IMR-90 (cell line): Measurements from ENCODE around the gene SPART. TPM values are rescaled to one million over a fixed set of nuclear protein-coding genes. Genes with fewer than 3 reads are reported as not detected.
"Not testable (repeated sequence)": the region's sequence is repeated elsewhere in the genome, so short reads cannot be mapped to it uniquely, and the experiment has no call there.

ENCODE experiments used
- ATAC-seq: fragments of 200-7000 bp; cut with Tn5 transposase; 2 replicates; pipeline ENCODE4 v1.9.1; 2020; ENCODE audit warnings: low read depth, mild to moderate bottlenecking, moderate library complexity
- BruUV-seq: library from RNA; stranded (reverse); fragments of 400-500 nt; replicated peaks from 2 replicates; lab custom pipeline; 2021; lab: Mats Ljungman, UMichigan
- CTCF ChIA-PET: fragments of 300-600 bp; formaldehyde crosslinking; extraction: SDS; loops from one replicate; lab custom pipeline; 2021; ENCODE audit warnings: antibody characterized with exemption; lab: Yijun Ruan, JAX
- POLR2A ChIA-PET: fragments of 300-600 bp; sonication (Branson Sonifier 250); formaldehyde crosslinking; loops from one replicate; lab custom pipeline; 2022; ENCODE audit warnings: antibody characterized with exemption; ENCODE audit not compliant: unreplicated experiment; lab: Charles Lee
- DNase-seq: peaks from one replicate; pipeline ENCODE4 v3.0.0; 2013
- H2AFZ ChIP-seq: replicated peaks from 2 replicates; pipeline ENCODE3; 2013; ENCODE audit warnings: low read length, mild to moderate bottlenecking; ENCODE audit not compliant: poor library complexity
- H2AK5ac ChIP-seq: 2 replicates; pipeline ENCODE4 v1.6.1; 2013; ENCODE audit warnings: low read depth, low read length, inconsistent platforms
- H2AK9ac ChIP-seq: replicated peaks from 2 replicates; pipeline ENCODE3; 2013; ENCODE audit warnings: mild to moderate bottlenecking, low read depth, low read length, moderate library complexity; ENCODE audit not compliant: poor library complexity
- H2BK120ac ChIP-seq: 2 replicates; pipeline ENCODE4 v1.6.1; 2013; ENCODE audit warnings: low read depth, low read length, inconsistent platforms
- H2BK15ac ChIP-seq: 3 replicates; pipeline ENCODE4 v1.6.1; 2013; ENCODE audit warnings: low read depth, low read length, inconsistent platforms
- H2BK20ac ChIP-seq: 2 replicates; pipeline ENCODE4 v1.6.1; 2013; ENCODE audit warnings: low read depth, mild to moderate bottlenecking, inconsistent platforms, low read length, moderate library complexity
- H2BK5ac ChIP-seq: 2 replicates; pipeline ENCODE4 v1.6.1; 2013; ENCODE audit warnings: mild to moderate bottlenecking, low read depth, low read length, inconsistent platforms; ENCODE audit not compliant: poor library complexity, severe bottlenecking
- H3K14ac ChIP-seq: replicated peaks from 2 replicates; pipeline ENCODE4 v1.6.1; 2013; ENCODE audit warnings: low read depth, low read length, inconsistent platforms
- H3K18ac ChIP-seq: 2 replicates; pipeline ENCODE4 v1.6.1; 2013; ENCODE audit warnings: low read depth, low read length, control low read depth
- H3K23ac ChIP-seq: 2 replicates; pipeline ENCODE4 v1.6.1; 2013; ENCODE audit warnings: low read depth, low read length, inconsistent platforms
- H3K27ac ChIP-seq: 2 replicates; pipeline ENCODE4 v1.5.1; 2013; ENCODE audit warnings: mild to moderate bottlenecking, control low read depth, low read length; ENCODE audit not compliant: insufficient read depth
- H3K27me3 ChIP-seq: 2 replicates; pipeline ENCODE4 v1.6.1; 2013; ENCODE audit warnings: low read length; ENCODE audit not compliant: control insufficient read depth, insufficient read depth
- H3K36me3 ChIP-seq: 2 replicates; pipeline ENCODE4 v1.6.1; 2013; ENCODE audit warnings: low read length, mixed read lengths; ENCODE audit not compliant: control insufficient read depth, insufficient read depth
- H3K4ac ChIP-seq: 2 replicates; pipeline ENCODE4 v1.6.1; 2013; ENCODE audit warnings: low read depth, low read length, inconsistent platforms
- H3K4me1 ChIP-seq: 2 replicates; pipeline ENCODE4 v1.6.1; 2013; ENCODE audit warnings: low read length, mixed read lengths; ENCODE audit not compliant: control insufficient read depth, insufficient read depth
- H3K4me2 ChIP-seq: 2 replicates; pipeline ENCODE4 v1.6.1; 2013; ENCODE audit warnings: low read depth, mild to moderate bottlenecking, control low read depth, low read length, moderate library complexity
- H3K4me3 ChIP-seq: 2 replicates; pipeline ENCODE4 v1.5.1; 2013; ENCODE audit warnings: low read depth, mild to moderate bottlenecking, control low read depth, low read length, moderate library complexity; ENCODE audit not compliant: insufficient read depth
- H3K56ac ChIP-seq: 2 replicates; pipeline ENCODE4 v1.6.1; 2013; ENCODE audit warnings: low read length, inconsistent platforms; ENCODE audit not compliant: insufficient read depth; ENCODE audit errors: extremely low read depth
- H3K79me1 ChIP-seq, 2 experiments: 2 replicates each; pipeline ENCODE4 v1.6.1; 2013; ENCODE audit warnings: low read length in 2 of 2, inconsistent platforms in 1 of 2, low read depth in 1 of 2
- H3K9ac ChIP-seq: 2 replicates; pipeline ENCODE4 v1.6.1; 2013; ENCODE audit warnings: low read depth, low read length, control low read depth
- H3K9me1 ChIP-seq: 2 replicates; pipeline ENCODE4 v1.6.1; 2013; ENCODE audit warnings: low read length, inconsistent platforms; ENCODE audit not compliant: insufficient read depth
- H3K9me3 ChIP-seq: 2 replicates; pipeline ENCODE4 v1.6.1; 2013; ENCODE audit warnings: low read length; ENCODE audit not compliant: control insufficient read depth, insufficient read depth
- H4K20me1 ChIP-seq: 2 replicates; pipeline ENCODE4 v1.6.1; 2013; ENCODE audit warnings: low read length, inconsistent platforms; ENCODE audit not compliant: insufficient read depth
- H4K5ac ChIP-seq: 2 replicates; pipeline ENCODE4 v1.6.1; 2013; ENCODE audit warnings: mild to moderate bottlenecking, low read depth, low read length, control low read depth
- H4K8ac ChIP-seq, 2 experiments: 2 replicates each; pipeline ENCODE4 v1.6.1; 2013; ENCODE audit warnings: low read depth in 2 of 2, low read length in 2 of 2, control low read depth in 1 of 2, inconsistent platforms in 1 of 2
- H4K91ac ChIP-seq: 2 replicates; pipeline ENCODE4 v1.6.1; 2013; ENCODE audit warnings: low read depth, low read length, inconsistent platforms; ENCODE audit not compliant: insufficient read depth
- BHLHE40 ChIP-seq: fragments of 150-350 bp; IDR thresholded peaks from 2 replicates; pipeline ENCODE4 v1.6.1; 2016; ENCODE audit warnings: mild to moderate bottlenecking, low read depth, low read length
- CEBPB ChIP-seq: IDR thresholded peaks from 2 replicates; pipeline ENCODE4 v1.6.1; 2012; ENCODE audit warnings: low read depth, low read length, improper control_type of control experiment
- MAFK ChIP-seq: IDR thresholded peaks from 2 replicates; pipeline ENCODE4 v1.6.1; 2012; ENCODE audit warnings: low read depth, low read length, improper control_type of control experiment
- MAZ ChIP-seq: IDR thresholded peaks from 2 replicates; pipeline ENCODE4 v1.6.1; 2012; ENCODE audit warnings: low read depth, mild to moderate bottlenecking, low read length, improper control_type of control experiment, moderate library complexity, borderline replicate concordance
- NFE2L2 ChIP-seq: fragments of 150-350 bp; IDR thresholded peaks from 2 replicates; pipeline ENCODE4 v1.6.1; 2016; ENCODE audit warnings: low read depth, mild to moderate bottlenecking, low read length
- RAD21 ChIP-seq: IDR thresholded peaks from 2 replicates; pipeline ENCODE4 v1.6.1; 2012; ENCODE audit warnings: low read length, improper control_type of control experiment
- RFX5 ChIP-seq: IDR thresholded peaks from 2 replicates; pipeline ENCODE4 v1.8.0; 2012; ENCODE audit warnings: low read depth, mild to moderate bottlenecking, low read length, moderate library complexity
- SMC3 ChIP-seq: fragments of 150-350 bp; IDR thresholded peaks from 2 replicates; pipeline ENCODE4 v1.6.1; 2016; ENCODE audit warnings: low read depth, mild to moderate bottlenecking, antibody characterized with exemption, low read length, moderate library complexity
- USF2 ChIP-seq: fragments of 150-350 bp; IDR thresholded peaks from 2 replicates; pipeline ENCODE4 v1.6.1; 2017; ENCODE audit warnings: mild to moderate bottlenecking, antibody characterized with exemption, low read length, low read depth
- WGBS, 2 experiments: methylation state at CpG; one replicate each; pipeline versions ENCODE4 v1.1.5 to v1.1.7; 2013; ENCODE audit warnings: missing lambda C conversion rate in 2 of 2; ENCODE audit not compliant: insufficient read length in 1 of 2; ENCODE audit errors: extremely low coverage in 2 of 2; 5-methylcytosine and 5-hydroxymethylcytosine counted together
- dilution Hi-C: fragments of 300-500 bp; cut with HindIII; formaldehyde crosslinking; loops from one replicate; pipeline ENCODE4 v1.14.3; 2018; ENCODE audit warnings: low sequenced_read_pairs; ENCODE audit not compliant: unreplicated experiment
- in situ Hi-C: fragments of 300-500 bp; cut with MboI; formaldehyde crosslinking; loops from 3 replicates; pipeline ENCODE4 v1.14.3; 2019; ENCODE audit warnings: low sequenced_read_pairs, inconsistent platforms, mixed read lengths
- intact Hi-C: fragments of 100-400 bp; cut with micrococcal nuclease; formaldehyde crosslinking; loops from 2 replicates; pipeline ENCODE4 v1.10.0; 2022
- polyA plus RNA-seq, 3 experiments: library from polyadenylated mRNA; depleted of rRNA; stranded (reverse); fragments of >200 nt; gene quantifications; 2 replicates each; pipeline ENCODE4 v1.2.3, GENCODE V29; 2012; ENCODE audit warnings: low replicate concordance in 1 of 3
- total RNA-seq: library from RNA; depleted of rRNA; stranded (reverse); fragments of >200 nt; gene quantifications from 2 replicates; pipeline ENCODE4 v1.2.3, GENCODE V29; 2012

Gene SPART
- total and polyA plus RNA-seq, 2 of the 4 experiments (the other 2 are of a cell fraction) = 43.8 to 110 TPM

GRCh38 chr13:36325912-36326311 lies 20.3 kb downstream of the SPART start:
- no CpG with 5 or more reads among the region's 1 CpG for WGBS, 2 experiments
- no peak overlapping the region for H3K18ac ChIP-seq
- no peak overlapping the region for H2AK5ac ChIP-seq
- H3K14ac ChIP-seq = no peak overlapping the region
- no peak overlapping the region for H3K4me2 ChIP-seq
- ATAC-seq (no peak), DNase-seq (no peak)
- no peak overlapping the region for H2BK15ac ChIP-seq
- no peak overlapping the region for H2AK9ac ChIP-seq
- no peak overlapping the region for H3K4me3 ChIP-seq
- H4K20me1 ChIP-seq = peaks cover 3% of the 10 kb centered on the region; the same call in 1 of the 2 replicates
- intact Hi-C loops = no loop called here
- no peak overlapping the region for H2BK5ac ChIP-seq
- no peak overlapping the region for H4K8ac ChIP-seq
- no peak overlapping the region for H3K56ac ChIP-seq
- H3K27ac ChIP-seq = no peak overlapping the region
- no peak overlapping the region for H4K5ac ChIP-seq
- H3K9me3 ChIP-seq = no peaks in the 10 kb centered on the region
- H3K27me3 ChIP-seq = no peaks in the 10 kb centered on the region
- ChIA-PET POLR2A (no interaction called here), CTCF (no interaction called here)
- H2AFZ ChIP-seq = no peak overlapping the region
- H3K23ac ChIP-seq = no peak overlapping the region
- no peak for TF ChIP-seq MAZ
- no peak for TF ChIP-seq MAFK
- TF ChIP-seq SMC3 = no peak
- no peak for TF ChIP-seq RFX5
- no peak for TF ChIP-seq USF2
- no peak for TF ChIP-seq RAD21
- no peak for TF ChIP-seq NFE2L2
- TF ChIP-seq BHLHE40 = no peak
- TF ChIP-seq CEBPB = no peak
- peaks cover 39% of the 10 kb centered on the region for H3K36me3 ChIP-seq
- in situ Hi-C loops = loop anchor here (25.0 kb wide), 1 partner anchor 661 kb away; the partner anchor contains the start of gene ALG5
- H3K9ac ChIP-seq = no peak overlapping the region
- H4K91ac ChIP-seq = no peak overlapping the region
- BruUV-seq = no TSS peak
- H3K4me1 ChIP-seq = peaks cover 2% of the 10 kb centered on the region; the same call in 1 of the 2 replicates
- dilution Hi-C loops = no loop called here
- peaks cover 13 to 24% of the 10 kb centered on the region in 2 experiments for H3K79me1 ChIP-seq
- no peak overlapping the region for H2BK120ac ChIP-seq
- H3K4ac ChIP-seq = no peak overlapping the region
- no peak overlapping the region for H2BK20ac ChIP-seq
- peaks cover 4% of the 10 kb centered on the region; the same call in 1 of the 2 replicates for H3K9me1 ChIP-seq

- H3K14ac ChIP-seq, H3K27me3 ChIP-seq, H2AK9ac ChIP-seq, ATAC-seq, H3K4me3 ChIP-seq, dilution Hi-C loops, H3K23ac ChIP-seq, H3K4me1 ChIP-seq, H3K27ac ChIP-seq, H3K9ac ChIP-seq, H3K4me2 ChIP-seq, H2BK15ac ChIP-seq, H2BK20ac ChIP-seq, H4K8ac ChIP-seq, intact Hi-C loops, H4K20me1 ChIP-seq, BruUV-seq, H2BK120ac ChIP-seq, H3K4ac ChIP-seq, H3K9me1 ChIP-seq, H4K5ac ChIP-seq, H3K18ac ChIP-seq, CTCF ChIA-PET, POLR2A ChIA-PET, H4K91ac ChIP-seq, DNase-seq, H2AFZ ChIP-seq, H2AK5ac ChIP-seq, H2BK5ac ChIP-seq, H3K56ac ChIP-seq, H3K9me3 ChIP-seq: not testable (repeated sequence)
- in situ Hi-C loops = loop anchor here (25.0 kb wide), 1 partner anchor 662 kb away; the partner anchor contains the start of gene ALG5
- no CpG with 5 or more reads among the region's 5 CpGs for WGBS, 2 experiments
- Histone ChIP-seq H3K79me1 (peaks cover 9 to 16% of the 10 kb centered on the region in 2 experiments), H3K36me3 (peaks cover 35% of the 10 kb centered on the region)
These were observed 21.3 kb downstream of the SPART start for GRCh38 chr13:36324881-36325280.
